HG03460 (cell line): Measurements from ENCODE around the gene TSEN15.
"Not testable (repeated sequence)": the region's sequence is repeated elsewhere in the genome, so short reads cannot be mapped to it uniquely, and the experiment has no call there.

Source experiments
- ATAC-seq: cut with Tn5 transposase; IDR thresholded peaks from one replicate; pipeline ENCODE4 v1.9.1; 2021; ENCODE audit not compliant: unreplicated experiment

The TSEN15 gene

GRCh38 chr1:184096005-184096404 is 44.5 kb downstream of the TSEN15 start:
- no peak for ATAC-seq

- ATAC-seq, result not testable (repeated sequence)
These were observed 45.0 kb downstream of the TSEN15 start for GRCh38 chr1:184096580-184096979.

- no peak for ATAC-seq
These were observed 49.6 kb downstream of the TSEN15 start for GRCh38 chr1:184101141-184101540.

GRCh38 chr1:184101571-184101970 is 50.0 kb downstream of the TSEN15 start:
- no peak for ATAC-seq

GRCh38 chr1:184110272-184111204 is 59.0 kb downstream of the TSEN15 start:
- ATAC-seq, result no peak

GRCh38 chr1:184112176-184112948 is 60.8 kb downstream of the TSEN15 start:
- ATAC-seq, result no peak

- no peak for ATAC-seq
These were observed 61.7 kb downstream of the TSEN15 start for GRCh38 chr1:184113251-184113650.

GRCh38 chr1:184114818-184115398 is 63.4 kb downstream of the TSEN15 start:
- ATAC-seq, result no peak

- ATAC-seq, result no peak
These were observed 64.8 kb downstream of the TSEN15 start for GRCh38 chr1:184116287-184116686.

GRCh38 chr1:184118046-184118445 is 66.5 kb downstream of the TSEN15 start:
- no peak for ATAC-seq
